HEK293T (cell line): ENCODE measurements around the gene TFB1M.
"Not testable (repeated sequence)": the region's sequence is repeated elsewhere in the genome, so short reads cannot be mapped to it uniquely, and the experiment has no call there.

Experiments used
- ARNT ChIP-seq: fragments of 450-650 bp; IDR thresholded peaks from 2 replicates; pipeline ENCODE4 v1.6.1; 2017; ENCODE audit warnings: mild to moderate bottlenecking
- ELF4 ChIP-seq: fragments of 450-650 bp; IDR thresholded peaks from 2 replicates; pipeline ENCODE4 v1.6.1; 2017; ENCODE audit warnings: antibody characterized with exemption
- FOXA1 ChIP-seq: fragments of 450-650 bp; IDR thresholded peaks from 2 replicates; pipeline ENCODE4 v1.6.1; 2016; ENCODE audit warnings: mild to moderate bottlenecking
- FOXK2 ChIP-seq: fragments of 450-650 bp; IDR thresholded peaks from 2 replicates; pipeline ENCODE4 v1.6.1; 2016; ENCODE audit warnings: mild to moderate bottlenecking
- FOXM1 ChIP-seq: fragments of 450-650 bp; IDR thresholded peaks from 2 replicates; pipeline ENCODE4 v1.6.1; 2017; ENCODE audit warnings: mild to moderate bottlenecking, borderline replicate concordance
- PKNOX1 ChIP-seq: fragments of 450-650 bp; IDR thresholded peaks from 2 replicates; pipeline ENCODE4 v1.6.1; 2016
- SP1 ChIP-seq: fragments of 450-650 bp; IDR thresholded peaks from 2 replicates; pipeline ENCODE4 v1.6.1; 2017

- TF ChIP-seq FOXA1, FOXK2, SP1, ARNT, ELF4, FOXM1, PKNOX1: not testable (repeated sequence)
Measured at GRCh38 chr6:155339929-155340328, 25.6 kb upstream of the TFB1M start.
